AG09319 (cell line): Measurements from ENCODE around the gene TOP3A.

Experiments used
- DNase-seq: peaks from one replicate; pipeline ENCODE4 v3.0.0-alpha.2; 2010; ENCODE audit warnings: low read depth; ENCODE audit errors: extremely low read depth
- CTCF ChIP-seq: IDR thresholded peaks from 2 replicates; pipeline ENCODE4 v1.5.1; 2011; ENCODE audit warnings: low read depth, mild to moderate bottlenecking, inconsistent platforms, low read length, moderate library complexity

The TOP3A gene

GRCh38 chr17:18322522-18322921, 7.7 kb upstream of the TOP3A start:
- no peak for TF ChIP-seq CTCF

GRCh38 chr17:18321309-18321708, 6.5 kb upstream of the TOP3A start:
- no peak for DNase-seq
- TF ChIP-seq CTCF, result no peak; the same call in 1 of the 2 replicates

More at GRCh38 chr17:18322522-18322921, 7.7 kb upstream of the TOP3A start:
- no peak for DNase-seq

GRCh38 chr17:18320301-18320700, 5.5 kb upstream of the TOP3A start:
- no peak for TF ChIP-seq CTCF
- DNase-seq, result no peak

GRCh38 chr17:18319604-18320256, 4.9 kb upstream of the TOP3A start:
- peak; percentile 55 for TF ChIP-seq CTCF
- DNase-seq, result peak; percentile 30

- DNase-seq, result no peak
- no peak for TF ChIP-seq CTCF
Measured at GRCh38 chr17:18318771-18319450, 4.1 kb upstream of the TOP3A start.

- DNase-seq, result no peak
- TF ChIP-seq CTCF, result no peak
Measured at GRCh38 chr17:18318117-18318516, 3.3 kb upstream of the TOP3A start.

GRCh38 chr17:18315961-18316360, 1.2 kb upstream of the TOP3A start:
- TF ChIP-seq CTCF, result no peak
- no peak for DNase-seq
